Erythroblast (primary cell): Measurements from ENCODE around the gene TRAIP.

Experiments
- GATA1 ChIP-seq: IDR thresholded peaks from 2 replicates; pipeline ENCODE4 v1.6.1; 2011; ENCODE audit warnings: low read depth, mild to moderate bottlenecking, control low read depth, low read length, moderate library complexity
- POLR2A ChIP-seq: IDR thresholded peaks from 2 replicates; pipeline ENCODE4 v1.6.1; 2011; ENCODE audit warnings: mild to moderate bottlenecking, low read length

DNA sequence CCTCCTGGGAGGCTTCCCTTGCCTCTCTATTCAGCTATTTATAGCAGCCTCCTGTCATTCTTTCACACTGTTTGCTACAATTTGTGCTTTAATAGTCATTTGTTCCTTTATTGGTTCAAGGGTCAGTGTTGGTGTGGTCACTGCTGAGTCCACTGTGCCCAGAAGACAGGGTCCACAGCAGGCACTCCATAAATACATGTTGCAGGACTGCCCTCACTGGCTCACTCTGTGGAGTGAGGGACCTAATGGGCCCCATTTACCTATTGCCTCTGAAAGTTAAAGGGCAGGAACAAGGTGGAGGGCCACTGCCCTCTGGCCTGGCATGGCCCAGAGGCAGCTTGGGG lies 30.5 kb upstream of the TRAIP start:
- TF ChIP-seq POLR2A, result no peak
- TF ChIP-seq GATA1, result no peak
